Chondrocyte (in vitro differentiated cells): ENCODE measurements around the gene SATB2. TPM values are rescaled to one million over a fixed set of nuclear protein-coding genes. Genes with fewer than 3 reads are reported as not detected.

ENCODE experiments used
- DNase-seq: peaks from one replicate; pipeline ENCODE4 v3.0.0; 2021; ENCODE audit warnings: mixed read lengths, low spot score
- H3K27ac Mint-ChIP-seq: one replicate; pipeline ENCODE4 v1.8.0; 2021; ENCODE audit warnings: mild to moderate bottlenecking, moderate library complexity, mixed read lengths; ENCODE audit not compliant: unreplicated experiment
- H3K27me3 Mint-ChIP-seq: 2 replicates; pipeline ENCODE4 v1.8.0; 2021; ENCODE audit warnings: low read depth, mixed read lengths
- H3K36me3 Mint-ChIP-seq: 2 replicates; pipeline ENCODE4 v1.8.0; 2021; ENCODE audit warnings: low read depth, mixed read lengths
- H3K4me1 Mint-ChIP-seq: 2 replicates; pipeline ENCODE4 v1.8.0; 2021; ENCODE audit warnings: low read depth, mild to moderate bottlenecking, mixed read lengths
- H3K4me3 Mint-ChIP-seq: one replicate; pipeline ENCODE4 v1.8.0; 2021; ENCODE audit warnings: mild to moderate bottlenecking, moderate library complexity, mixed read lengths; ENCODE audit not compliant: unreplicated experiment
- H3K9me3 Mint-ChIP-seq: 2 replicates; pipeline ENCODE4 v1.8.0; 2021; ENCODE audit warnings: low read depth, mixed read lengths
- CTCF ChIP-seq: fragments of 200-600 bp; sonication (generic); IDR thresholded peaks from 2 replicates; pipeline ENCODE4 v1.5.0; 2021; ENCODE audit warnings: antibody characterized with exemption, mild to moderate bottlenecking, moderate library complexity
- long read RNA-seq: library from polyadenylated mRNA; stranded (forward); transcript quantifications from one replicate; pipeline ENCODE4 v2.0.0, GENCODE V29; 2021
- total RNA-seq: library from RNA; stranded (reverse); gene quantifications from 3 replicates; pipeline ENCODE4 v1.2.1, GENCODE V29; 2021

The SATB2 gene
- total RNA-seq = 10.5 to 12.0 TPM (median 11.6 TPM) in 3 replicates
- long read RNA-seq = 0 reads

GRCh38 chr2:199457147-199458008 lies at the start of gene SATB2:
Gene SATB2, minus strand, starts transcription at chr2:199457939. Its CDS starts 1,902 bp downstream, at chr2:199456037.
- no peak for DNase-seq
- Mint-ChIP-seq H3K4me3 (peak within 1 kb of the TSS; percentile 88), H3K9me3 (no peaks in the 10 kb centered on the region), H3K4me1 (peaks cover 24% of the 10 kb centered on the region), H3K36me3 (no peaks in the 10 kb centered on the region), H3K27me3 (peaks cover 14% of the 10 kb centered on the region), H3K27ac (peak within 1 kb of the TSS; percentile 77)
- no peak for TF ChIP-seq CTCF

- Mint-ChIP-seq H3K4me3 (no peak overlapping the region), H3K27ac (no peak overlapping the region), H3K4me1 (no peaks in the 10 kb centered on the region), H3K27me3 (peaks cover 8% of the 10 kb centered on the region), H3K9me3 (no peaks in the 10 kb centered on the region), H3K36me3 (no peaks in the 10 kb centered on the region)
- TF ChIP-seq CTCF = no peak
- DNase-seq = no peak
These were observed 48.1 kb upstream of the SATB2 start for GRCh38 chr2:199505755-199506403.

GRCh38 chr2:199503148-199503547 lies 45.4 kb upstream of the SATB2 start:
- Mint-ChIP-seq H3K4me1 (no peaks in the 10 kb centered on the region), H3K27me3 (peaks cover 14% of the 10 kb centered on the region), H3K27ac (no peak overlapping the region), H3K4me3 (no peak overlapping the region), H3K36me3 (no peaks in the 10 kb centered on the region), H3K9me3 (no peaks in the 10 kb centered on the region)
- DNase-seq = no peak
- TF ChIP-seq CTCF = no peak

GRCh38 chr2:199499005-199499404 lies 41.3 kb upstream of the SATB2 start:
- Mint-ChIP-seq H3K36me3 (no peaks in the 10 kb centered on the region), H3K27me3 (peaks cover 16% of the 10 kb centered on the region), H3K4me1 (no peaks in the 10 kb centered on the region), H3K4me3 (no peak overlapping the region), H3K27ac (no peak overlapping the region), H3K9me3 (no peaks in the 10 kb centered on the region)
- no peak for DNase-seq
- no peak for TF ChIP-seq CTCF

GRCh38 chr2:199495147-199495546 lies 37.4 kb upstream of the SATB2 start:
- Mint-ChIP-seq H3K27ac (no peak overlapping the region), H3K27me3 (peaks cover 12% of the 10 kb centered on the region), H3K4me3 (no peak overlapping the region), H3K4me1 (no peaks in the 10 kb centered on the region), H3K36me3 (no peaks in the 10 kb centered on the region), H3K9me3 (no peaks in the 10 kb centered on the region)
- no peak for DNase-seq
- no peak for TF ChIP-seq CTCF
